Vagina (tissue), 2 donors: ENCODE results near the gene C3orf33. TPM values are rescaled to one million over a fixed set of nuclear protein-coding genes. Genes with fewer than 3 reads are reported as not detected.

ENCODE experiments used
- DNase-seq, 2 donors: peaks; one replicate each; pipeline ENCODE4 v3.0.0-alpha.2; 2017; ENCODE audit errors: extremely low spot score in 2 of 2
- H3K27ac ChIP-seq: fragments of 200-600 bp; sonication (generic); one replicate; pipeline ENCODE4 v1.5.1; 2019
- H3K27me3 ChIP-seq: fragments of 200-600 bp; sonication (generic); one replicate; pipeline ENCODE4 v1.5.1; 2019
- H3K36me3 ChIP-seq, 2 donors: fragments of 200-600 bp; sonication (generic); one replicate each; pipeline ENCODE4 v1.5.1; 2017 to 2019
- H3K4me1 ChIP-seq: fragments of 200-600 bp; sonication (generic); one replicate; pipeline ENCODE4 v1.5.1; 2019
- H3K4me3 ChIP-seq, 2 donors: fragments of 200-600 bp; sonication (generic); 1 replicate in 1 of 2; 2 replicates in 1 of 2; pipeline ENCODE4 v1.5.1; 2016 to 2019
- H3K9me3 ChIP-seq: fragments of 200-600 bp; sonication (generic); one replicate; pipeline ENCODE4 v1.5.1; 2019
- POLR2A ChIP-seq, 2 donors: fragments of 450-650 bp; IDR thresholded peaks; one replicate each; pipeline ENCODE4 v1.6.1; 2017; ENCODE audit warnings: antibody characterized with exemption in 2 of 2, mild to moderate bottlenecking in 2 of 2, moderate library complexity in 2 of 2
- POLR2AphosphoS5 ChIP-seq, 2 donors: sonication (generic); formaldehyde crosslinking; IDR thresholded peaks; one replicate each; pipeline ENCODE4 v1.9.0; 2017; ENCODE audit warnings: antibody characterized with exemption in 2 of 2, mild to moderate bottlenecking in 2 of 2, low read depth in 1 of 2; ENCODE audit not compliant: insufficient read depth in 1 of 2
- intact Hi-C: fragments of 100-400 bp; cut with DNase I; formaldehyde crosslinking; loops from one replicate; pipeline ENCODE4 v1.15.1; 2023
- total RNA-seq: library from RNA; depleted of rRNA; stranded (reverse); fragments of >200 nt; gene quantifications from one replicate; pipeline ENCODE4 v1.2.3, GENCODE V29; 2016
- TF ChIP-seq, protein P1 (sequence below), 3 experiments: fragments of 450-650 bp in 2 of 3; fragments of 200-600 bp in 1 of 3; sonication (generic) in 1 of 3; IDR thresholded peaks; one replicate each; pipeline ENCODE4 v1.5.1; 2017 to 2019; ENCODE audit warnings: antibody characterized with exemption in 3 of 3, mild to moderate bottlenecking in 2 of 3, moderate library complexity in 2 of 3

C3orf33 gene
- total RNA-seq, 1 donor from 2014 or later: 1.7 TPM

DNA sequence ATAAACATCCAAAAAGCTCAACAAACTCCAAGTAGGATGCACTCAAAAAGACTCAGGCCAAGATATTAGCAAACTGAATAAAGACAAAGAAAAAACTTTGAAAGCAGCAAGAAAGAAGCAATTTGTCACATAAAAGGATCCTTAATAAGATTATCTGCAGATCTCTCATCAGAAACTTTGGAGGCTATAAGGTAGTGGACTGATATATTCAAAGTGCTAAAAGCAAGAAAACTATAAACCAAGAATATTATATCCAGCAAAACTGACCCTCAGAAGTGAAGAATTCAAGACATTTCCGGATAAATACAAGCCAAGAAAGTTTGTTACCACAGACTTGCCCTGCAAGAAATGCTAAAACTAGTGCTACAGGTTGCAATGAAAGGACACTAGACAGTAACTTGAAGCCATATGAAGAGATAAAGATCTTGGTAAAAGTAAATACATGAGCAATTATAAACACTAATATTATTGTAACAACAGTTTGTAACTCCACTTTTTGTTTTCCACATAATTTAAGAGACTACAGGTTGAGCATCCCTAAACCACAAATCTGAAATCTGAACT lies 23.6 kb downstream of the C3orf33 start:
- TF ChIP-seq POLR2AphosphoS5 (IDR thresholded peaks at IDR 0.05; ENCODE audit: insufficient read depth in 1 of 2, low read depth in 1 of 2) (no peak), POLR2A (IDR thresholded peaks at IDR 0.05) (no peak)
- TF ChIP-seq, protein P1, sequence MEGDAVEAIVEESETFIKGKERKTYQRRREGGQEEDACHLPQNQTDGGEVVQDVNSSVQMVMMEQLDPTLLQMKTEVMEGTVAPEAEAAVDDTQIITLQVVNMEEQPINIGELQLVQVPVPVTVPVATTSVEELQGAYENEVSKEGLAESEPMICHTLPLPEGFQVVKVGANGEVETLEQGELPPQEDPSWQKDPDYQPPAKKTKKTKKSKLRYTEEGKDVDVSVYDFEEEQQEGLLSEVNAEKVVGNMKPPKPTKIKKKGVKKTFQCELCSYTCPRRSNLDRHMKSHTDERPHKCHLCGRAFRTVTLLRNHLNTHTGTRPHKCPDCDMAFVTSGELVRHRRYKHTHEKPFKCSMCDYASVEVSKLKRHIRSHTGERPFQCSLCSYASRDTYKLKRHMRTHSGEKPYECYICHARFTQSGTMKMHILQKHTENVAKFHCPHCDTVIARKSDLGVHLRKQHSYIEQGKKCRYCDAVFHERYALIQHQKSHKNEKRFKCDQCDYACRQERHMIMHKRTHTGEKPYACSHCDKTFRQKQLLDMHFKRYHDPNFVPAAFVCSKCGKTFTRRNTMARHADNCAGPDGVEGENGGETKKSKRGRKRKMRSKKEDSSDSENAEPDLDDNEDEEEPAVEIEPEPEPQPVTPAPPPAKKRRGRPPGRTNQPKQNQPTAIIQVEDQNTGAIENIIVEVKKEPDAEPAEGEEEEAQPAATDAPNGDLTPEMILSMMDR (IDR thresholded peaks at IDR 0.05): no peak
- Histone ChIP-seq H3K27me3 (no peaks in the 10 kb centered on the region), H3K4me3 (no peak overlapping the region), H3K36me3 (peaks cover 0 to 4% of the 10 kb centered on the region in 2 donors), H3K9me3 (no peaks in the 10 kb centered on the region), H3K27ac (no peak overlapping the region), H3K4me1 (no peaks in the 10 kb centered on the region)
- no peak for DNase-seq
- intact Hi-C loops: no loop called here

- Histone ChIP-seq H3K27ac (no peak overlapping the region), H3K36me3 (peaks cover 0 to 4% of the 10 kb centered on the region in 2 donors), H3K4me3 (no peak overlapping the region), H3K9me3 (no peaks in the 10 kb centered on the region), H3K27me3 (no peaks in the 10 kb centered on the region), H3K4me1 (no peaks in the 10 kb centered on the region)
- TF ChIP-seq POLR2A (IDR thresholded peaks at IDR 0.05): no peak
- TF ChIP-seq, protein P1 (IDR thresholded peaks at IDR 0.05): no peak
- no peak for DNase-seq
- intact Hi-C loops: no loop called here
These were observed 25.8 kb downstream of the C3orf33 start for GRCh38 chr3:155780291-155780690.

DNA sequence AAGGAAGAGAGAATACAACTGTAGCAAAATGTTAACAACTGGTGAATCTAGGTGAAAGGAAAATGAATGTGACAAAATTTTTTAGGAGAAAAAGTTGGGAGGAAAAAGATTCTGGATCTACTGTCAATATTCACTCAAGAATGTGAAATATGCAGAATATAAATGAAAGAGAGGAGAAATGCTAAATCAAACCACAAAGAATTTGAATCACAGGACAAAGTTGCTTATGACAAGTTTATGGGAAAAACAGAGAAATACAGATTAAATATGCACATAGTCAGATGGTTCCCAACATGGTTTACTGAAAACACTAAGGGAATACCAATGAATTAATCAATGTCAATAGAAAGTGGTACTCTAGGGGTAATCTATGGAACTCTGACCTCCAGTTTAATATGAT lies 27.6 kb downstream of the C3orf33 start:
- H3K36me3 ChIP-seq: peaks cover 0 to 4% of the 10 kb centered on the region in 2 donors
- TF ChIP-seq POLR2AphosphoS5 (IDR thresholded peaks at IDR 0.05; ENCODE audit: insufficient read depth in 1 of 2, low read depth in 1 of 2) (no peak), POLR2A (IDR thresholded peaks at IDR 0.05) (no peak)
- TF ChIP-seq, protein P1 (IDR thresholded peaks at IDR 0.05): no peak
- H3K4me1 ChIP-seq: no peaks in the 10 kb centered on the region
- no peak overlapping the region for H3K27ac ChIP-seq
- no peaks in the 10 kb centered on the region for H3K27me3 ChIP-seq
- no peak for DNase-seq
- intact Hi-C loops: no loop called here
- no peaks in the 10 kb centered on the region for H3K9me3 ChIP-seq
- H3K4me3 ChIP-seq: no peak overlapping the region

- Histone ChIP-seq H3K4me1 (no peaks in the 10 kb centered on the region), H3K9me3 (no peaks in the 10 kb centered on the region), H3K27ac (no peak overlapping the region), H3K27me3 (no peaks in the 10 kb centered on the region), H3K36me3 (no peaks in the 10 kb centered on the region), H3K4me3 (no peak overlapping the region)
- DNase-seq: no peak
- intact Hi-C loops: no loop called here
- TF ChIP-seq POLR2A (IDR thresholded peaks at IDR 0.05): no peak
- TF ChIP-seq, protein P1 (IDR thresholded peaks at IDR 0.05): no peak
- no peak for TF ChIP-seq POLR2AphosphoS5 (IDR thresholded peaks at IDR 0.05; ENCODE audit: insufficient read depth in 1 of 2, low read depth in 1 of 2)
These were observed 33.3 kb downstream of the C3orf33 start for GRCh38 chr3:155772801-155773200.

GRCh38 chr3:155771126-155771525 lies 35.0 kb downstream of the C3orf33 start:
- no peak overlapping the region for H3K27ac ChIP-seq
- no peaks in the 10 kb centered on the region for H3K36me3 ChIP-seq
- H3K9me3 ChIP-seq: no peaks in the 10 kb centered on the region
- no peak for DNase-seq
- intact Hi-C loops: no loop called here
- TF ChIP-seq POLR2AphosphoS5 (IDR thresholded peaks at IDR 0.05; ENCODE audit: insufficient read depth in 1 of 2, low read depth in 1 of 2): no peak
- TF ChIP-seq, protein P1 (IDR thresholded peaks at IDR 0.05): no peak
- TF ChIP-seq POLR2A (IDR thresholded peaks at IDR 0.05): no peak
- H3K4me3 ChIP-seq: no peak overlapping the region
- H3K27me3 ChIP-seq: no peaks in the 10 kb centered on the region
- H3K4me1 ChIP-seq: no peaks in the 10 kb centered on the region
